BE2C (cell line): ENCODE measurements around the gene TIAM2.

Source experiments
- DNase-seq: peaks from one replicate; pipeline ENCODE4 v3.0.0-alpha.2; 2020
- H3K27me3 ChIP-seq: fragments of 250-450 bp; sonication (Bioruptor Pico); 2 replicates; pipeline ENCODE4 v1.5.1; 2020; ENCODE audit warnings: mild to moderate bottlenecking
- H3K36me3 ChIP-seq: fragments of 250-450 bp; sonication (Bioruptor Pico); 2 replicates; pipeline ENCODE4 v1.5.1; 2020; ENCODE audit warnings: mild to moderate bottlenecking
- H3K4me1 ChIP-seq: fragments of 250-450 bp; sonication (Bioruptor Pico); 2 replicates; pipeline ENCODE4 v1.5.1; 2020
- H3K4me3 ChIP-seq: 2 replicates; pipeline ENCODE4 v1.5.1; 2011; ENCODE audit warnings: low read depth, low read length
- H3K9me3 ChIP-seq: fragments of 250-450 bp; sonication (Bioruptor Pico); 2 replicates; pipeline ENCODE4 v1.5.1; 2020
- TF ChIP-seq, protein P1 (sequence below): IDR thresholded peaks from 2 replicates; pipeline ENCODE4 v1.5.1; 2012; ENCODE audit warnings: mild to moderate bottlenecking, low read depth, low read length

TIAM2 gene

DNA sequence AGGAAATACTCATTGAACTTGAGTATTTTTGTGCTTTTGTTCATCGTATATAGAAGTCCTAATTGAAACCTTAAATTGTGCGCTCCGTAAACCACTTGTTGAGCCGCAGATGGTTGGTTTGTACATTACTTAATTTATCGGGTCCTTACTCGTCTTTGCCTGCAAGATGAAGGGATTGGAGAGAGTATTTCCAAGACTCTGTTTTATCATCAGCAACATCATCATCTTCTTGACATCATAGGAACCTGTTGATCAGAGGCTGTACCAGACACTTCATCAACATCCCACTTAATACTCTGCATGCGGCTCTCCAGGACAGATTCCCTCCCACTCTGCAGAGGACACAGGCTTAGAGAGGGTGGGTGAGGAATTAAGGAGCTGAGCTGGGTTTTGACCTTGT, 28.6 kb downstream of the TIAM2 start:
- H3K4me3 ChIP-seq, result no peak overlapping the region
- H3K27me3 ChIP-seq, result no peaks in the 10 kb centered on the region
- H3K4me1 ChIP-seq, result peaks cover 10% of the 10 kb centered on the region
- no peaks in the 10 kb centered on the region for H3K9me3 ChIP-seq
- TF ChIP-seq, protein P1, sequence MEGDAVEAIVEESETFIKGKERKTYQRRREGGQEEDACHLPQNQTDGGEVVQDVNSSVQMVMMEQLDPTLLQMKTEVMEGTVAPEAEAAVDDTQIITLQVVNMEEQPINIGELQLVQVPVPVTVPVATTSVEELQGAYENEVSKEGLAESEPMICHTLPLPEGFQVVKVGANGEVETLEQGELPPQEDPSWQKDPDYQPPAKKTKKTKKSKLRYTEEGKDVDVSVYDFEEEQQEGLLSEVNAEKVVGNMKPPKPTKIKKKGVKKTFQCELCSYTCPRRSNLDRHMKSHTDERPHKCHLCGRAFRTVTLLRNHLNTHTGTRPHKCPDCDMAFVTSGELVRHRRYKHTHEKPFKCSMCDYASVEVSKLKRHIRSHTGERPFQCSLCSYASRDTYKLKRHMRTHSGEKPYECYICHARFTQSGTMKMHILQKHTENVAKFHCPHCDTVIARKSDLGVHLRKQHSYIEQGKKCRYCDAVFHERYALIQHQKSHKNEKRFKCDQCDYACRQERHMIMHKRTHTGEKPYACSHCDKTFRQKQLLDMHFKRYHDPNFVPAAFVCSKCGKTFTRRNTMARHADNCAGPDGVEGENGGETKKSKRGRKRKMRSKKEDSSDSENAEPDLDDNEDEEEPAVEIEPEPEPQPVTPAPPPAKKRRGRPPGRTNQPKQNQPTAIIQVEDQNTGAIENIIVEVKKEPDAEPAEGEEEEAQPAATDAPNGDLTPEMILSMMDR, result no peak
- H3K36me3 ChIP-seq, result no peaks in the 10 kb centered on the region
- no peak for DNase-seq

GRCh38 chr6:155024391-155025027, 29.4 kb downstream of the TIAM2 start:
- H3K4me1 ChIP-seq, result peaks cover 10% of the 10 kb centered on the region
- H3K9me3 ChIP-seq, result no peaks in the 10 kb centered on the region
- TF ChIP-seq, protein P1, result no peak
- no peak overlapping the region for H3K4me3 ChIP-seq
- H3K27me3 ChIP-seq, result no peaks in the 10 kb centered on the region
- no peaks in the 10 kb centered on the region for H3K36me3 ChIP-seq
- DNase-seq, result no peak

DNA sequence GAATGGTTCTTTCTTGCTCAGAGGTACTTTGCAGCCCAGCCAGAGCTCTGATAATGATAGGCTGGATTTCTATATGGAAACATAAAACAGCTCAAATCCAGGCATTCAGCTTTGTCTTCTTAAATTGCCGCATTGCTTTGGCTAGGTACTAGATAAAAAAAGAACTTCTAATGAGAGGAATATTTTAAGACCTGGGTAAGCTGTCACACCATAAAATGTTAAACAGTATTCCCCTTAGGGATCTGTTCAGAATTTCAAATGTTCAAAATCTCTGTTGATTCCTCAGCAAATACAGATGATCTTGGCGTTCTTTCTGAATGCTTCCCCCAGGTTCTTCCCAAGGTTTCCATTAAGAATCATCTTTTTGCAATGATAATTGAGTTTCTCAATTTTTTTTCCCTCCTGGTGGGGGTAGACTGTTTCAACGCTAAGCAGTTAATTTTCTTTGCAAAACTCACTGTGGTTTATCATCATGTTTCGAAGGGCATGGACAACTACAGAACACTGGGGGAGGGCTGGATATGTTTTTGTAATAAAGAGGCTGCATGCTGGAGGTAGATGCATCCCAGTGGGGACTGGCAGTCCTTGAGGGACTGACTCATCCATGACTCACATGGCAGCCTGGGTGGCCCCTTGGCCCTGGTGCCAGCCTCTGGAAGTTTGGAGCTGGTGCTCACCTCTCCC, 31.0 kb downstream of the TIAM2 start:
- no peaks in the 10 kb centered on the region for H3K36me3 ChIP-seq
- H3K9me3 ChIP-seq, result no peaks in the 10 kb centered on the region
- no peaks in the 10 kb centered on the region for H3K27me3 ChIP-seq
- no peak overlapping the region for H3K4me3 ChIP-seq
- DNase-seq, result peak; percentile 70
- TF ChIP-seq, protein P1, result no peak
- H3K4me1 ChIP-seq, result peaks cover 10% of the 10 kb centered on the region

- H3K4me3 ChIP-seq, result no peak overlapping the region
- no peaks in the 10 kb centered on the region for H3K36me3 ChIP-seq
- TF ChIP-seq, protein P1, result no peak
- no peaks in the 10 kb centered on the region for H3K9me3 ChIP-seq
- H3K4me1 ChIP-seq, result peaks cover 10% of the 10 kb centered on the region
- H3K27me3 ChIP-seq, result no peaks in the 10 kb centered on the region
- DNase-seq, result no peak
These were observed 31.6 kb downstream of the TIAM2 start for GRCh38 chr6:155026706-155027045.

DNA sequence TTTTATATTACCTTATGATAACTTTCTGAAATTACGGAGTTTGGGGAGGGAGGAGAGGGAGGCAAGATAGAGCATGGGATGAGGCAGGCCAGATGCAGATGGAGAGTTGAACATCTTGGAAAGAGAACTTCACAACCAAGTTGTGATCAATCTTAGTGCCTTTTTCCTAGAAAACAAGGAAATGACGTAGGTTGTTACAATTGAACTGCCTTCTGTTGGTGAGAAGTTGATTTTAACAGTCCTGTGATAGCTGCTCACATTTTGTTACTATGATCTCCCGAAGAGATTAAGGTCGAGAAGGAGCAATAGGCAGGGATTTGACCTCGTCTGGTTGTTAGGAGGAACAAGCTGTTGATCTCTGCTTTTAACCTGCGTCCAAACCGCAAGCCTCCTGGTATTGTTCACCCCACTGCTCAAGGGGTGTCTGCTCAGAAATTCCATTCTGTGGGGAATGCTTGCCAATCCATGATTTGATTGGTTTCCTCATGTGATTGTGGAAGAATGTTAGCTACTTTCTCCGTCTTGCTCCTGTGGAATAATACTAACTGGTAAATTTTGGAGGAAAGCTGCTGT, 35.1 kb downstream of the TIAM2 start:
- H3K4me3 ChIP-seq, result no peak overlapping the region
- H3K36me3 ChIP-seq, result no peaks in the 10 kb centered on the region
- no peaks in the 10 kb centered on the region for H3K27me3 ChIP-seq
- no peak for DNase-seq
- TF ChIP-seq, protein P1, result no peak
- no peaks in the 10 kb centered on the region for H3K9me3 ChIP-seq
- peaks cover 4% of the 10 kb centered on the region; the same call in 1 of the 2 replicates for H3K4me1 ChIP-seq

DNA sequence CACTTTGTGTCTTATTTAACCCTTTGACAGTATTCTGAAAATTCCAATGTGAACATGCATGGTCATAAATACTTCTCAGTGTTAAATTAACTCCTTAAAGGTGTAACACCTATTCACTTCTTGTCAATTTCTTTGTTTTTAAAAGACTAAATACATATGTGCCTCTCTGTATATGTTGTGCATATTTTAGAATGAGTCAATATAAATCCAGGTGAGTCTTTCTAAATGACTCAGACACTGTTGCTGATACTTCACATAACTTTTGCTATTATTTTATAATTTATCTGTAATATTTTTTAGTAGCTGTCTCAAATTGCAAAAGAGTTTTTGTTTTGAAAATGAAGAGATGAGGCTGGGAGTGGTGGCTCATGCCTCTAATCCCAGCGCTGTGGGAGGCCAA, 36.0 kb downstream of the TIAM2 start:
- no peak for DNase-seq
- no peaks in the 10 kb centered on the region for H3K9me3 ChIP-seq
- no peaks in the 10 kb centered on the region; the same call in 1 of the 2 replicates for H3K4me1 ChIP-seq
- TF ChIP-seq, protein P1, result no peak
- H3K27me3 ChIP-seq, result no peaks in the 10 kb centered on the region
- no peak overlapping the region for H3K4me3 ChIP-seq
- no peaks in the 10 kb centered on the region for H3K36me3 ChIP-seq
